IPS-20b (cell line): ENCODE results near the gene CTNNBL1.
A peak's percentile ranks its signal among the peaks of the same experiment; 100 is the strongest.

ENCODE experiments used
- H3K27ac ChIP-seq: one replicate; pipeline ENCODE4 v1.5.1; 2013; ENCODE audit warnings: low read length
- H3K27me3 ChIP-seq: 2 replicates; pipeline ENCODE4 v1.6.1; 2013; ENCODE audit warnings: mild to moderate bottlenecking, low read length, inconsistent platforms; ENCODE audit not compliant: insufficient read depth
- H3K36me3 ChIP-seq: 2 replicates; pipeline ENCODE4 v1.6.1; 2013; ENCODE audit warnings: low read depth, mild to moderate bottlenecking, inconsistent platforms, low read length, moderate library complexity; ENCODE audit not compliant: insufficient read depth
- H3K4me1 ChIP-seq: 2 replicates; pipeline ENCODE4 v1.6.1; 2013; ENCODE audit warnings: mild to moderate bottlenecking, control low read depth, inconsistent platforms, low read length, moderate library complexity; ENCODE audit not compliant: insufficient read depth
- H3K4me3 ChIP-seq: 2 replicates; pipeline ENCODE4 v1.5.1; 2013; ENCODE audit warnings: mild to moderate bottlenecking, low read length, inconsistent platforms
- H3K9ac ChIP-seq: 2 replicates; pipeline ENCODE4 v1.6.1; 2013; ENCODE audit warnings: low read depth, mild to moderate bottlenecking, inconsistent platforms, low read length, moderate library complexity
- H3K9me3 ChIP-seq: 2 replicates; pipeline ENCODE4 v1.6.1; 2013; ENCODE audit warnings: mild to moderate bottlenecking, low read depth, low read length, inconsistent platforms; ENCODE audit not compliant: insufficient read depth

CTNNBL1 gene

DNA sequence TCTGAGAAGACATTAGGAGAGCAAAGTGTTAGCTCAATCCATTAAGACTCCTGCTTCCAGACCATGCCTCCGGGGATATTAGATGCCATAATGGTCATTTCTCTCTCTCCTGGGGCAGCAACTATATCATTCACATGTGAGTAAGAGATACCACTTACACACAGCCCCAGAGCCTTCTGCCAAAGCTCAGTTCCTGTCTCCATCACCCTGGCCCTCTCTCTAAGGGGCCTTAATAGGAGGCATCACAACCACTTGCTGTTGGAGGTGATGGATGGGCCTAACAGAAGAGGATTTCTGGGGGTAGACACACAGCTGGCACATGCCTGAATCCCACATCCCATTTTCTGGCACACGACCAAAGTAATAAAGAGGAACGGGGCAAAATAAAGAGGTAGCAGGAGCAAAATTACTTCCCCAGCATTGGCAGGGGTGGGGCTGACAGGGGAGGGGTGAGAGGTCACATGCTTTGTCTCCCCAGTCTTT lies 175.1 kb downstream of the CTNNBL1 start:
- Histone ChIP-seq H3K9me3 (no peaks in the 10 kb centered on the region), H3K27ac (no peak overlapping the region), H3K27me3 (no peaks in the 10 kb centered on the region), H3K9ac (no peak overlapping the region; the same call in 1 of the 2 replicates), H3K36me3 (peaks cover 8% of the 10 kb centered on the region), H3K4me3 (no peak overlapping the region), H3K4me1 (peaks cover 14% of the 10 kb centered on the region)

DNA sequence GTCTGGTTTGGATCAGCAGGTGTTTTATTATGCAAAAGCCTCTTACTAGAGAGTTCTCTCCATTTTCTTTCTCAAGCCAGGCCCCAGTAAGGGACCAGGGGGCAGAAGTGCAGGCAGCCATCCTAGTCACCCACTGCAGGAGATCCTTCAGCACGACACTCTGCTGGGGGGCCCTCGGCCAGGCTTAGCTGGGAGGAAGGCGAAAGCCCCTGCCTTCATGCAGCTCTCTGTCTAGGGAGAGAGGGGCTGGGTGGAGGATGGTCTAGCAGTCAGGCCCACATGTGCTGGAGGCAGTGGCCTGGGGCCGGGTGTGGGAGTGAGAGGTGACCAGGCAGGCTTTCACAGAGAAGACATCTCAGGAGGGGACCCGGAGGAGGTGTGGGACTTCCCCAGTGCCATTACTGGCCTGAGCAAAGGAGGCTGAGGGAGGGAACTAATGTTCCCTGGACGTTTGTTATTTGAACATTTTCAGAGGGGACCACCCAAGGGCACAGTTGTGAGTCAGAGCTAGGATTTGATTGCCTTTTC lies 175.6 kb downstream of the CTNNBL1 start:
- peaks cover 11% of the 10 kb centered on the region for H3K36me3 ChIP-seq
- H3K4me1 ChIP-seq = peaks cover 14% of the 10 kb centered on the region
- no peaks in the 10 kb centered on the region for H3K9me3 ChIP-seq
- no peak overlapping the region for H3K4me3 ChIP-seq
- H3K9ac ChIP-seq = peak overlapping the region; percentile 40; the same call in 1 of the 2 replicates
- H3K27ac ChIP-seq = peak overlapping the region; percentile 54
- H3K27me3 ChIP-seq = no peaks in the 10 kb centered on the region

GRCh38 chr20:37870294-37870693 lies 176.5 kb downstream of the CTNNBL1 start:
- H3K27me3 ChIP-seq = no peaks in the 10 kb centered on the region
- H3K4me1 ChIP-seq = peaks cover 14% of the 10 kb centered on the region
- no peak overlapping the region for H3K27ac ChIP-seq
- H3K36me3 ChIP-seq = peaks cover 11% of the 10 kb centered on the region
- H3K9ac ChIP-seq = no peak overlapping the region
- H3K9me3 ChIP-seq = no peaks in the 10 kb centered on the region
- H3K4me3 ChIP-seq = no peak overlapping the region

DNA sequence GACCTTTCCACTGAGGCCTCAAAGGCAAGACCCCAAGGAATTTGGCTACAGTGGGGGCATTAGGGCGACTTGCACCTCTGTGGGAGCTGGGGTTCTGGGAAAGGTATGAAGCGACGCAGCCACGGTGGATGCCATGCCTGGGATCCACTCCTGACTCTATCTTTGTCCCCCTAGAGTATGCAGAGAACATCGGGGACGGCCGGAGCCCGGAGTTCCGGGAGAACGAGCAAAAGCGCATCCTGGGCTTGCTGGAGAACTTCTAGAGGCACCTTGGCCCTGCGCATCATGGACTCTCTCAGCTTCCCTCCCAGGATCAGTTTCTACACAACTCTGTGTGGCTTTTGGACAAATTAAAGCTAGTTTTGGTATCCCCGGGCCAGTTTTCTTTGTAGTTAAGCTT lies 177.9 kb downstream of the CTNNBL1 start:
- Histone ChIP-seq H3K9ac (no peak overlapping the region), H3K9me3 (no peaks in the 10 kb centered on the region), H3K27ac (no peak overlapping the region), H3K27me3 (no peaks in the 10 kb centered on the region), H3K36me3 (peaks cover 11% of the 10 kb centered on the region), H3K4me1 (peaks cover 14% of the 10 kb centered on the region), H3K4me3 (no peak overlapping the region)

DNA sequence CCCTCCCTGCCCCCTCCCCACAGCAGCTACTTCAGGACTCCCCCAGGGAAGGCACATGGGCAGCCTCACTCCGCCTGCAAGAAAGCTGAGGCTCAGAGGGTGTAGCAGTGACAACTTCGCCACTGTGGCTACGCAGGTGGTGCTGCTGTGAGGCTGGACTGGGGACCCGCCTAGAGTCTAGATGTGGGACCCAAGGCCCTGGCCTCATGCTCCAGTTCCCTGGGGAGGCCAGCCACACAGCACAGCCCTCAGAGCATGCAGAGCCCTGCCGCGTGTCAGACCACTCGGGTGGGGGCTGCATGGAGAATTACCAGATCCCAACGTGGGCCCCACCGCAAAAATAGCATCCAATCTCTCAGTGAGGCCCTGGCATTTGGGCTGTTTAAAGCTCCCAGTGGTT lies 178.3 kb downstream of the CTNNBL1 start:
- H3K4me3 ChIP-seq = no peak overlapping the region
- H3K9me3 ChIP-seq = no peaks in the 10 kb centered on the region
- no peak overlapping the region for H3K9ac ChIP-seq
- no peaks in the 10 kb centered on the region for H3K27me3 ChIP-seq
- peaks cover 14% of the 10 kb centered on the region for H3K4me1 ChIP-seq
- H3K36me3 ChIP-seq = peaks cover 11% of the 10 kb centered on the region
- no peak overlapping the region for H3K27ac ChIP-seq

- Histone ChIP-seq H3K36me3 (peaks cover 11% of the 10 kb centered on the region), H3K27me3 (no peaks in the 10 kb centered on the region), H3K9me3 (no peaks in the 10 kb centered on the region)
Observed at GRCh38 chr20:37873884-37874283, 180.1 kb downstream of the CTNNBL1 start.

GRCh38 chr20:37875460-37876175 lies 181.8 kb downstream of the CTNNBL1 start:
- Histone ChIP-seq H3K27ac (no peak overlapping the region), H3K36me3 (peaks cover 11% of the 10 kb centered on the region), H3K9ac (no peak overlapping the region), H3K4me1 (no peaks in the 10 kb centered on the region), H3K9me3 (no peaks in the 10 kb centered on the region), H3K27me3 (no peaks in the 10 kb centered on the region), H3K4me3 (no peak overlapping the region)

More at GRCh38 chr20:37873884-37874283, 180.1 kb downstream of the CTNNBL1 start:
- Histone ChIP-seq H3K27ac (no peak overlapping the region), H3K4me3 (no peak overlapping the region), H3K9ac (no peak overlapping the region), H3K4me1 (peaks cover 11% of the 10 kb centered on the region)

DNA sequence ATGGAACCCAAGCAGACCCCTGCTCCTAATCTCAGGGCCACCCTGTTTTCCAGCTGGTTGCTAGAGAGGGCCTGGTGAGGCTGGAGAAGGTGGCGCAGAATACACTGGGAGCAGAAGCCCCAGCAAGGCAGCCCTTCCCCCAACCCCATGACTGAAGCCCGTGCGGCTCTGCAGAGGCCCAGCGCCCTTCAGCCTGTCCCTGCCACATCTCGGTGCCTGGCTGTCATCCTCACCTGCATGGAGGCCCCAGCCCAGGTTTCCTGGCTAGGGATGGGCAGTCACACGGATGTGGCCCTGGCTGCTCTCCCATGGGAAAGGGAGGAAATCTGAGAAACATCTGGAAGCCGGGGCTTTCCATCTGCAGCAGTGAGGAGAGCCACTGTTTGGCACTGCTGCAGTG lies 183.0 kb downstream of the CTNNBL1 start:
- peaks cover 7% of the 10 kb centered on the region for H3K36me3 ChIP-seq
- no peaks in the 10 kb centered on the region for H3K27me3 ChIP-seq
- no peak overlapping the region for H3K4me3 ChIP-seq
- no peak overlapping the region for H3K27ac ChIP-seq
- no peaks in the 10 kb centered on the region for H3K9me3 ChIP-seq
- no peak overlapping the region for H3K9ac ChIP-seq
- H3K4me1 ChIP-seq = no peaks in the 10 kb centered on the region

- no peak overlapping the region for H3K9ac ChIP-seq
- H3K4me1 ChIP-seq = no peaks in the 10 kb centered on the region
- H3K27me3 ChIP-seq = no peaks in the 10 kb centered on the region
- peaks cover 7% of the 10 kb centered on the region for H3K36me3 ChIP-seq
- no peak overlapping the region for H3K27ac ChIP-seq
- no peak overlapping the region for H3K4me3 ChIP-seq
- no peaks in the 10 kb centered on the region for H3K9me3 ChIP-seq
Observed at GRCh38 chr20:37877832-37878772, 184.3 kb downstream of the CTNNBL1 start.

GRCh38 chr20:37878835-37879599 lies 185.2 kb downstream of the CTNNBL1 start:
- Histone ChIP-seq H3K4me3 (no peak overlapping the region), H3K9me3 (no peaks in the 10 kb centered on the region), H3K4me1 (no peaks in the 10 kb centered on the region), H3K36me3 (peaks cover 1% of the 10 kb centered on the region; the same call in 1 of the 2 replicates), H3K27ac (no peak overlapping the region), H3K9ac (no peak overlapping the region), H3K27me3 (no peaks in the 10 kb centered on the region)

DNA sequence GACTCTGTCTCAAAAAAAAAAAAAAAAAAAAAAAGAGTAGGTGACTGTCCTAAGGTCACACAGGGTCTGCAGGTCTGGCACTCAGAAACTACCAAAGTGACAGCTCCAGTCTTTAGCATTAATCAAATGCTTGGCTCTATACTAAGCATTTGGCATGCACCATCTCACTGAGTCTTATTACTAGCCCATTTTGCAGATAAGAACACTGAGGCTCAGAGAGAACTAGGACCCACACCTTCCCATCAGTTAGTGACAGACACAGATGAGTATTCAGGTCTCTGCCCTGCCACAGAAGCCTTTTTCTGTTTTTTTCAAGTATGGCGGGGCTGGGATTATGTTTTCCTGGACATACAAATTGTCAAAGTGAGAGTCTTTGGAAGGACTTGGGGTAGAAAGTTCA lies 186.0 kb downstream of the CTNNBL1 start:
- no peak overlapping the region for H3K27ac ChIP-seq
- H3K36me3 ChIP-seq = no peaks in the 10 kb centered on the region
- H3K27me3 ChIP-seq = no peaks in the 10 kb centered on the region
- H3K9ac ChIP-seq = no peak overlapping the region
- H3K4me1 ChIP-seq = no peaks in the 10 kb centered on the region
- no peaks in the 10 kb centered on the region for H3K9me3 ChIP-seq
- no peak overlapping the region for H3K4me3 ChIP-seq
